GM19025 (cell line): Measurements from ENCODE around the gene ADAT3.

ENCODE experiments used
- ATAC-seq: cut with Tn5 transposase; IDR thresholded peaks from one replicate; pipeline ENCODE4 v1.9.1; 2021; ENCODE audit warnings: mild to moderate bottlenecking, low read depth, moderate library complexity; ENCODE audit not compliant: unreplicated experiment

ADAT3 gene

DNA sequence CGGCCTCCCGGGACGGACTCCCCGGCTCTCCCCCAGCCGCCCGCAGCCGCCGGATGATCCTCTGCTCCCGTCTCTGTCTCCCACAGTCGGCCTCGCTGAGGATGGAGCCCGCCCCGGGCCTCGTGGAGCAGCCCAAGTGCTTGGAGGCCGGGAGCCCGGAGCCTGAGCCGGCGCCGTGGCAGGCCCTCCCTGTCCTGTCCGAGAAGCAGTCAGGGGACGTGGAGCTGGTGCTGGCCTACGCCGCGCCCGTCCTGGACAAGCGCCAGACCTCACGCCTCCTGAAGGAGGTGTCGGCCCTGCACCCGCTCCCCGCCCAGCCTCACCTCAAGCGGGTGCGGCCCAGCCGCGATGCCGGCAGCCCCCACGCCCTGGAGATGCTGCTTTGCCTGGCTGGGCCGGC, 6.8 kb downstream of the ADAT3 start:
- ATAC-seq = no peak

DNA sequence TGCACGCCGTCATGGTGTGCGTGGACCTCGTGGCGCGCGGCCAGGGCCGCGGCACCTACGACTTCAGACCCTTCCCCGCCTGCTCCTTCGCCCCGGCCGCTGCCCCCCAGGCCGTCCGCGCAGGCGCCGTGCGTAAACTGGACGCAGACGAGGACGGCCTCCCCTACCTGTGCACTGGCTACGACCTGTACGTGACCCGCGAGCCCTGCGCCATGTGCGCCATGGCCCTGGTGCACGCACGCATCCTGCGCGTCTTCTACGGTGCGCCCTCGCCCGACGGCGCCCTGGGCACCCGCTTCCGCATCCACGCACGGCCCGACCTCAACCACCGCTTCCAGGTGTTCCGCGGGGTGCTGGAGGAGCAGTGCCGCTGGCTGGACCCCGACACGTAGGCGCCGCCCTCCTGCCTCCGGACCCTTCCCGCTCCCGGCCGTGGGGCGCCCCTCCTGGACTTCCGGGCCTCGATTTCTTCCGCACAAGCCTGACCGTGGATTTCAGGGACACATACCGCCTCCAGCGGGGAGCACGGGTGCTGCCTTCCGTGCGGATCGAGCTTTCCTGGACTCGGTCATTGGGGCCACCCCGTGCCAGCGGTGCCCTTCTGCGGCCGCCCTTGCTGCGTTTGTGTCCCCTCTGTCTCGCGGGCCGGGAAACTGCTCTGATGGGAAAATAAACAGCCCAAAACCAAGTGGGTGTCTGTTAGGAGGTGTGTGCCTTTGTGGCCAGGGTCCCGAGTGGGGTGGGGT, 7.7 kb downstream of the ADAT3 start:
- ATAC-seq = no peak

GRCh38 chr19:1913781-1914577, 8.8 kb downstream of the ADAT3 start:
- no peak for ATAC-seq

- ATAC-seq = no peak
These were observed 9.7 kb downstream of the ADAT3 start for GRCh38 chr19:1914826-1915341.

DNA sequence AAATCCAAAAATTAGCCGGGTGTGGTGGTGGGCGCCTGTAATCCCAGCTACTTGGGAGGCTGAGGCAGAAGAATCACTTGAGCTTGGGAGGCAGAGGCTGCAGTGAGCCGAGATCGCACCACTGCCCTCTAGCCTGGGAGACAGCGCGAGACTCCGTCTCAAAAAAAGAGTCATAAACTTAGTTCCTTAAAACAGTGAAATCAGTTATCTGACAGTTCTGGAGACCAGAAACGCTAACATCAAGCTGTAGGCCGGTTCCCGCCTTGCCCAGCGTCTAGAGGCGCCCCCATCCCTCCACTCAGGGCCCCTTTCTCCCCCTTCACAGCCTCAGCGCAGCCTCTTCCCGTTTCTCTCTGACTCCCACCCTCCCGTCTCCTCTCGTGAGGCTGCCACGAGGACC, 11.9 kb downstream of the ADAT3 start:
- no peak for ATAC-seq

DNA sequence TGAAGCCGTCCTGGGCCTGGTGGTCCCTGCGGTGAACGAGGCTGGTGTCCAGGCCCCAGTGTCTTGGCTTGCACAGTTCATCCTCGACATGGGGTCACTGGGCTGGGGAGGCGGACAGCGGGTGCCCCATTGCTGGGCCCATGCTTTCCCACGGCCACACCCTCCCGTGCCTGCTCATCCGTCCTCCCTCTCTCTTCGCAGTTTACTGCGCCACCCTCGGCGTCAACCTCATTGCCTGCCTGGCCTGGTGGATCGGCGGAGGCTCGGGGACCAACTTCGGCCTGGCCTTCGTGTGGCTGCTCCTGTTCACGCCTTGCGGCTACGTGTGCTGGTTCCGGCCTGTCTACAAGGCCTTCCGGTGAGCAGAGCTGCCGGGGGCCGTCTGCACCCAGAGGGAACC, 12.7 kb downstream of the ADAT3 start:
- ATAC-seq = no peak

DNA sequence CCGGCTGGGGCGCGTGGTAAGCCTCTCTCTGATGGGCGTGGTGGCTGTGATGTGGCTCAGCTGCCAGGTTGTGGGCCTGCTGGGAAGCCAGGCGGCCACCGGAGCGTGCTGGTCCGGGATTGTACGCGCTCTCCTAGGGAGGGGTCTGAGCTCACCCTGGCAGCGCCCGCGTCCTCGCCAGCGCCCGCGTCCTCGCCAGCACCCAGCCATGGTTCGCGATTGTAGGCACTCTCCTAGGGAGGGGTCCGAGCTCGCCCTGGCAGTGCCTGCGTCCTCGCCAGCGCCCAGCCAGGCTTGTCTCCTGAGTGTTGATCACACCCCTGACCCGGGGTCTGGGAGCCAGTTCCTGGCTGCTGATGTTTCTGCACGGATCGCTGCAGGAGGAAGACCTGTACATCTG, 13.8 kb downstream of the ADAT3 start:
- ATAC-seq = no peak

GRCh38 chr19:1920644-1921043, 15.4 kb downstream of the ADAT3 start:
- no peak for ATAC-seq

DNA sequence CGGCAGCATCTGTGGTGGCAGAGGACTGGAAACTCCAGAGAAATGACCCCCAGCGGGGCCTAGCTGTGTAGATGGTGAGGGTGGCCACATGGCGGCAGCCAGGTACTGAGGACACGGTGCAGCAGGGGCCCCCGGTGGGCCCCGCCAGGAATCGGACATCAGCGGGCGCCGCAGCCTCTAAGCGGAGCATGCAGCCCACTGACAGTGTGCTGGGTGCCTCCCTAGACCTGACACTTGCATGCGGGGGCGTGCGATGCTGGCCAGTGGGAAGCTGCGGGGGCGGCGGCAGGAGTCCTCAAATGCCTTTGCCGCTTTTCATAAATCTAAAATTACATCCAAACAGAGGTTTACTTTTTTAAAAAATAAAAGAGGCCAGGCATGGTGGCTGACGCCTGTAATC, 16.1 kb downstream of the ADAT3 start:
- ATAC-seq = no peak

DNA sequence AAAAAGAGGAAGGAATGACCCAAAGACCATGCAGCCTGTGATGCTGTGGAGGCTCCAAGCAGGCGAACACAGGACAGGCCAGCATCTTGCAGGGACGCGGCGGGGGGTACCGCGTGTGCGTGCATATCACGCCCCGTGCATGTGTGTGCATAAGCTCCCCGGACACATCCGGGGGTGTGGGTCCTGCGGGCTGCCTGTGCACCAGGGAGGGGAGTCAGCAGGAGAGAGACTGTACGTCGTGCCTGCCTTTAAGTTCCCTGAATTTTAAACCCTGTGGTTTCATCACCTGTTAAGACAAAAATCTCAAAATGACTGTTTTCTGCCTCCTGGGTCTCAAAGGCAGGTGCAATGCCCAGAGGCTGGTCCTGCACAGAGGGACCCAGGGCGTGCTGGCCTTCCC, 16.6 kb downstream of the ADAT3 start:
- no peak for ATAC-seq

GRCh38 chr19:1922803-1923202, 17.6 kb downstream of the ADAT3 start:
- no peak for ATAC-seq

- no peak for ATAC-seq
These were observed 18.1 kb downstream of the ADAT3 start for GRCh38 chr19:1923319-1923718.

GRCh38 chr19:1924320-1924961, 19.2 kb downstream of the ADAT3 start:
- ATAC-seq = no peak

DNA sequence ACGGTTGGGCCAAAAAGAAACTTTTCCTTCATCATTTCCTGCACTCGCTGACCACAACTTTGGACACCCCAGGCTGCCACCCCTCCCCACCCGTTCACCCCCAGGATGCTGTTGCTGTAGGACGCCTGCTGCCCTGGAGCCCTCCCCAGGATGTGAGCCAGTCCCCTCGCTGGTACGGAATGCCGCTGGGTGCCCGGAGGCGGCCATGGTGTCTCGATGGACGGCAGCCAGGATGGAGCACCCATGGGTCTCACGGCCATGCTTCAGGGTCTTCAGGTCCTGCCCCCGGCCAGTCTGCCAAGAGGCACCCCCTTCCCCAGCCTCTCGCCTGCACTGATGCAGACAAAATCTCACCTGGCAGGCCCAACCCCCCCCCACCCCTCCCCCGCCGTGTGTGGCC, 20.3 kb downstream of the ADAT3 start:
- ATAC-seq = no peak

DNA sequence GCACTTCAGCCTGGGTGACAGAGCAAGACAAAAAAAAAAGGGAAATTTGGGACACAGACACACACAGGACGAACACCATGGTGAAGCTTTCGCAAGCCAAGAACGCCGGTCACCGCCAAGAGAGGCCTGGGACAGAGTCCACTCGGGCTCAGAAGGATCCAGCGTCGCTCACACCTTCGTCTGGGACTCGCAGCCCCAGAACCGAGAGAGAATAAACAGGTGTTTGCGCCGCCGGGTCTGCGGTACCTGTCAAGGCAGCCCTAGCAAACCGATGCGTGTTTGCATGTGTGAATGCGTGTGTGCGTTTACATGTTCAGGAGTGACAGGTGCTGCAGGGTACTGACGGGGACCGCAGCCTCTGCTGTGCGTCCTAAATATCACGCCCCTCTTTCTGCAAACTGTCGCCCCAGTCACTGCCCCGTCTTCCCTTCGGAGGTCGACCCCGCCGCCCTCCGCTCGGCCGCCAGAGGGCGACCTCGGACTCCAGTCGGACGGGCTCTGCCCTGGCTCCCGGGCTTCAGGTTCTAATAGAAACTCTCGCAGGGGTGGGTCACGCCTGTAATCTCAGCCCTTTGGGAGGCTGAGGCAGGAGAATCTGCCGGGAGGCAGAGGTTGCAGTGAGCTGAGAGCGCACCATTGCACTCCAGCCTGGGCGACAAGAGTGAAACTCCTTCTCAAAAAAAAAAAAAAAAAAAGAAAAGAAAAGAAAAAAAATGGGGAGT, 24.0 kb downstream of the ADAT3 start:
- peak; percentile 53 for ATAC-seq

DNA sequence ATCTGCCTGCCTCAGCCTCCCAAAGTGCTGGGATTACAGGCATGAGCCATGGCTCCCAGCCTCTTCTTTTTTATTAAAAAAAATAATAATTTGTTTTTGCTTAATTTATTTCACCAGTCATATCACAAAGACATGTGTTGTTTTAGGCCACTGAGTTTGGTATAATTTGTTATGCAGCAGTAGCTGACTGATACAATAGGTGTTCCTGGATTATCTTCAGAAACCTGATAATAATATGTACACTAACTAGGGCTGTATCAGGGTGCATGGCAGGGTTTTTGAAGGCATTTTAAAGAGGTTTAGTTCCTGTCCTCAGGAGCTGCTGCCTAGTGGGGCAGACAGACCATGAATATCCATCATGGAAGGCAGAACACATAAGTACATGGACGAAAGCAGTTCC, 26.2 kb downstream of the ADAT3 start:
- no peak for ATAC-seq

DNA sequence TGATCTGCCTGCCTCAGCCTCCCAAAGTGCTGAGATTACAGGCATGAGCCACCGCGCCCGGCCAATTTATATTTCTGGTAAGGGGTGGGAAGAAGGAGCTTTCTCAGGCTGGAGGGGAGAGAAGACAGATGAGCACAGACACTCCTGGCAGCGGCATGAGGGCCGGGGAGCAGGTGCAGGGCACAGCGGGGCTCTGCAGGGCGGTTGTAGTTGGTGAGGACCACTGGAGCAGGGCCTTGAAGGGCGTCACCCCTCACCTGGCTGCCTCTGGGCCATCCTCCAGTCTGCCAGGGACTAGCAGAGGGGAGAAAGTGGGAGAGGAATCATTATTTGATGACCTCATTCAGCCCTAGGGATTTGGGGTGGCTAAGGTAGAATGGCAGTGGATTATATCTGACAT, 27.2 kb downstream of the ADAT3 start:
- no peak for ATAC-seq

GRCh38 chr19:1933244-1933643, 28.0 kb downstream of the ADAT3 start:
- ATAC-seq = no peak

GRCh38 chr19:1933942-1934341, 28.7 kb downstream of the ADAT3 start:
- ATAC-seq = no peak

DNA sequence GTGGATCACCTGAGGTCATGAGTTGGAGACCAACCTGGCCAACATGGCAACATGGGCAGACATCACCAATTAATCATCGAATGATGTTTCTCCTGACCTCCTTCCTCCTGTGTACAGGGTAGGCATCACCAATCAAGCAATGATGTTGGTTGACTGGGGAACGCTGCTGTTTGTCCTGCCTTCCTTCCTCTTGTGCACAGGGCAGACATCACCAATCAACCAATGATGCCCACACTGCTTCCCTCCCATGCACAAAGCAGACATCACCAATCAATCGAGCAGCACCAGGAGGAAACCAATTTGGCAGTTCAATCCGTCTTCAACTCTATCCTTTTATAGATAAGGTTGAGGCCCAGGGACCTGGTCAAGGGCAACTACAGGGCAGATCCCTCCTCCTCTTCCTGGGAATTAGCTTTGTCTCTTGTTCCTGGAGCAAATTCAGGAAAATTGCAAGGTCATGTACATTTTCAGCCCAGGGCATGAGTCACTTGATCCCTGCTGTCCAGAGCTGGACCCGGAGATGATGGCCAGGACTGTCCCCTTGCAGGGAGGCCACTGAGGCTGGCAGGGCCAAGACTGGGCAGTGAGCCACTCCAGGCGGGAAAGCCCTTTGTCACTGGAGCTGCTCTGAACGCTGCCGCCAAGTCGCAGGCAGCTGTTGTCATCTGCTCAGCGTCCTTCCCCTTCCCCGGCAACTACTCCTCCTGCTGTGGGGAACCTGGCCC, 30.4 kb downstream of the ADAT3 start:
- no peak for ATAC-seq
